Femur (tissue), 1 donor: Measurements from ENCODE around the gene SURF2.
"Not testable (repeated sequence)": the region's sequence is repeated elsewhere in the genome, so short reads cannot be mapped to it uniquely, and the experiment has no call there.

ENCODE experiments used
- DNase-seq: peaks from one replicate; pipeline ENCODE4 v3.0.0-alpha.2; 2017

SURF2 gene

GRCh38 chr9:133359399-133360175 lies 3.2 kb downstream of the SURF2 start:
- DNase-seq: no peak

- no peak for DNase-seq
Observed at GRCh38 chr9:133360400-133361393, 4.3 kb downstream of the SURF2 start.

GRCh38 chr9:133361507-133362092 lies 5.2 kb downstream of the SURF2 start:
- DNase-seq: no peak

GRCh38 chr9:133362359-133363044 lies 6.2 kb downstream of the SURF2 start:
- no peak for DNase-seq

GRCh38 chr9:133366435-133366834 lies 10.1 kb downstream of the SURF2 start:
- no peak for DNase-seq

- DNase-seq: no peak
Observed at GRCh38 chr9:133367221-133367620, 10.9 kb downstream of the SURF2 start.

- DNase-seq: no peak
Observed at GRCh38 chr9:133367778-133368177, 11.4 kb downstream of the SURF2 start.

- no peak for DNase-seq
Observed at GRCh38 chr9:133368249-133368881, 12.0 kb downstream of the SURF2 start.

GRCh38 chr9:133369422-133369821 lies 13.1 kb downstream of the SURF2 start:
- DNase-seq: no peak

- no peak for DNase-seq
Observed at GRCh38 chr9:133369933-133370332, 13.6 kb downstream of the SURF2 start.

GRCh38 chr9:133370685-133371084 lies 14.3 kb downstream of the SURF2 start:
- DNase-seq: no peak

- DNase-seq: no peak
Observed at GRCh38 chr9:133371261-133371711, 14.9 kb downstream of the SURF2 start.

GRCh38 chr9:133372144-133372543 lies 15.8 kb downstream of the SURF2 start:
- no peak for DNase-seq

- DNase-seq: no peak
Observed at GRCh38 chr9:133374612-133375115, 18.3 kb downstream of the SURF2 start.

GRCh38 chr9:133375116-133375723 lies 18.9 kb downstream of the SURF2 start:
- DNase-seq: peak; percentile 55

- DNase-seq: peak; percentile 97
Observed at GRCh38 chr9:133375724-133376654, 19.6 kb downstream of the SURF2 start, which contains the start of the genes STKLD1 and SURF4. TSS of gene STKLD1 (plus strand) at chr9:133376366. CDS start at chr9:133376474, 108 bp downstream. TSS of gene SURF4 (minus strand) at chr9:133376060. CDS start at chr9:133375969, 91 bp downstream.

- DNase-seq: not testable (repeated sequence)
Observed at GRCh38 chr9:133377280-133377679, 20.9 kb downstream of the SURF2 start.

GRCh38 chr9:133377721-133378216 lies 21.4 kb downstream of the SURF2 start:
- DNase-seq: no peak

- no peak for DNase-seq
Observed at GRCh38 chr9:133378408-133378962, 22.1 kb downstream of the SURF2 start.
